Left ventricle myocardium inferior (tissue), 1 donor: ENCODE results near the gene FBXO31. TPM values are rescaled to one million over a fixed set of nuclear protein-coding genes. Genes with fewer than 3 reads are reported as not detected.

Experiments used
- DNase-seq: peaks from one replicate; pipeline ENCODE4 v3.0.0-alpha.2; 2020
- H3K27ac ChIP-seq: fragments of 200-600 bp; replicated peaks from 2 replicates; pipeline ENCODE4 v1.8.0; 2021
- H3K27me3 ChIP-seq: fragments of 200-600 bp; 2 replicates; pipeline ENCODE4 v1.8.0; 2021; ENCODE audit warnings: low read depth
- H3K36me3 ChIP-seq: fragments of 200-600 bp; 2 replicates; pipeline ENCODE4 v1.8.0; 2021
- H3K4me1 ChIP-seq: fragments of 200-600 bp; 2 replicates; pipeline ENCODE4 v1.8.0; 2021
- H3K4me3 ChIP-seq: fragments of 200-600 bp; 2 replicates; pipeline ENCODE4 v1.8.0; 2021; ENCODE audit warnings: mild to moderate bottlenecking, moderate library complexity
- H3K9me3 ChIP-seq: fragments of 200-600 bp; replicated peaks from 2 replicates; pipeline ENCODE4 v1.8.0; 2021
- CTCF ChIP-seq: fragments of 200-600 bp; IDR thresholded peaks from 2 replicates; pipeline ENCODE4 v1.8.0; 2021; ENCODE audit warnings: antibody characterized with exemption, mild to moderate bottlenecking, borderline replicate concordance
- intact Hi-C: fragments of 100-400 bp; cut with micrococcal nuclease; formaldehyde crosslinking; loops from one replicate; pipeline ENCODE4 v1.11.0; 2022
- total RNA-seq: library from RNA; stranded (reverse); fragmentation: NEBNext Ultra II Directional; extraction: Animal tissue kit (Norgen Biotek cat#: 25700); gene quantifications from one replicate; pipeline ENCODE4 v1.2.1, GENCODE V29; 2021
- donor health status: DM: no; HTN: yes; CAD: no; lungs with severe emphysema.

Gene FBXO31
- total RNA-seq, 1 donor from 2014 or later = 74.5 TPM

- Histone ChIP-seq H3K4me1 (no peaks in the 10 kb centered on the region), H3K36me3 (no peaks in the 10 kb centered on the region), H3K27me3 (no peaks in the 10 kb centered on the region), H3K27ac (no peak overlapping the region), H3K9me3 (no peaks in the 10 kb centered on the region), H3K4me3 (no peak overlapping the region)
- intact Hi-C loops = no loop called here
- no peak for TF ChIP-seq CTCF
- no peak for DNase-seq
Measured at GRCh38 chr16:87295661-87296531, 87.7 kb downstream of the FBXO31 start.

GRCh38 chr16:87295259-87295658 lies 88.3 kb downstream of the FBXO31 start:
- Histone ChIP-seq H3K36me3 (no peaks in the 10 kb centered on the region), H3K9me3 (no peaks in the 10 kb centered on the region), H3K27ac (no peak overlapping the region), H3K4me3 (no peak overlapping the region), H3K4me1 (no peaks in the 10 kb centered on the region), H3K27me3 (no peaks in the 10 kb centered on the region)
- TF ChIP-seq CTCF = no peak
- DNase-seq = no peak
- intact Hi-C loops = no loop called here

- DNase-seq = no peak
- intact Hi-C loops = no loop called here
Measured at GRCh38 chr16:87293990-87294389, 89.6 kb downstream of the FBXO31 start.

GRCh38 chr16:87291944-87292343 lies 91.6 kb downstream of the FBXO31 start:
- DNase-seq = no peak
- H3K4me1 ChIP-seq = no peaks in the 10 kb centered on the region
- no peaks in the 10 kb centered on the region for H3K36me3 ChIP-seq
- no peaks in the 10 kb centered on the region for H3K27me3 ChIP-seq
- H3K27ac ChIP-seq = no peak overlapping the region
- H3K4me3 ChIP-seq = no peak overlapping the region
- intact Hi-C loops = no loop called here
- H3K9me3 ChIP-seq = peaks cover 6% of the 10 kb centered on the region
- TF ChIP-seq CTCF = no peak

More at GRCh38 chr16:87293990-87294389, 89.6 kb downstream of the FBXO31 start:
- H3K9me3 ChIP-seq = no peaks in the 10 kb centered on the region
- H3K27me3 ChIP-seq = no peaks in the 10 kb centered on the region
- H3K36me3 ChIP-seq = no peaks in the 10 kb centered on the region
- no peak overlapping the region for H3K4me3 ChIP-seq
- TF ChIP-seq CTCF = no peak
- H3K27ac ChIP-seq = no peak overlapping the region
- H3K4me1 ChIP-seq = no peaks in the 10 kb centered on the region

- Histone ChIP-seq H3K27me3 (no peaks in the 10 kb centered on the region), H3K4me1 (no peaks in the 10 kb centered on the region), H3K4me3 (no peak overlapping the region), H3K27ac (no peak overlapping the region), H3K36me3 (no peaks in the 10 kb centered on the region), H3K9me3 (peaks cover 7% of the 10 kb centered on the region)
- TF ChIP-seq CTCF = no peak
- DNase-seq = no peak
- intact Hi-C loops = no loop called here
Measured at GRCh38 chr16:87288753-87289362, 94.7 kb downstream of the FBXO31 start.
